NCI-H2227 treated with DMSO at 0.1 percent for 48 hours (cell line): Measurements from ENCODE around the gene PCDHB14.
"Not testable (repeated sequence)": the region's sequence is repeated elsewhere in the genome, so short reads cannot be mapped to it uniquely, and the experiment has no call there.

Source experiments
- DNase-seq: peaks from one replicate; lab custom pipeline; 2025; lab: John Stamatoyannopoulos, UW

PCDHB14 gene

DNA sequence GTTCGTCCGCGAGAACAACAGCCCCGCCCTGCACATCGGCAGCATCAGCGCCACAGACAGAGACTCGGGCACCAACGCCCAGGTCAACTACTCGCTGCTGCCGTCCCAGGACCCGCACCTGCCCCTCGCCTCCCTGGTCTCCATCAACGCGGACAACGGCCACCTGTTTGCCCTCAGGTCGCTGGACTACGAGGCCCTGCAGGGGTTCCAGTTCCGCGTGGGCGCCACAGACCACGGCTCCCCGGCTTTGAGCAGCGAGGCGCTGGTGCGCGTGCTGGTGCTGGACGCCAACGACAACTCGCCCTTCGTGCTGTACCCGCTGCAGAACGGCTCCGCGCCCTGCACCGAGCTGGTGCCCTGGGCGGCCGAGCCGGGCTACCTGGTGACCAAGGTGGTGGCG, 12.9 kb upstream of the PCDHB14 start:
- DNase-seq, result not testable (repeated sequence)

DNA sequence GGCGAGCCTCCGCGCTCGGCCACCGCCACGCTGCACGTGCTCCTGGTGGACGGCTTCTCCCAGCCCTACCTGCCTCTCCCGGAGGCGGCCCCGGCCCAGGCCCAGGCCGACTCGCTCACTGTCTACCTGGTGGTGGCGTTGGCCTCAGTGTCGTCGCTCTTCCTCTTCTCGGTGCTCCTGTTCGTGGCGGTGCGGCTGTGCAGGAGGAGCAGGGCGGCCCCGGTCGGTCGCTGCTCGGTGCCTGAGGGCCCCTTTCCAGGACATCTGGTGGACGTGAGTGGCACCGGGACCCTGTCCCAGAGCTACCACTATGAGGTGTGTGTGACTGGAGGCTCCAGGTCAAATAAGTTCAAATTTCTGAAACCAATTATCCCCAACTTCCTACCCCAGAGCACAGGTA, 12.3 kb upstream of the PCDHB14 start:
- DNase-seq, result not testable (repeated sequence)

DNA sequence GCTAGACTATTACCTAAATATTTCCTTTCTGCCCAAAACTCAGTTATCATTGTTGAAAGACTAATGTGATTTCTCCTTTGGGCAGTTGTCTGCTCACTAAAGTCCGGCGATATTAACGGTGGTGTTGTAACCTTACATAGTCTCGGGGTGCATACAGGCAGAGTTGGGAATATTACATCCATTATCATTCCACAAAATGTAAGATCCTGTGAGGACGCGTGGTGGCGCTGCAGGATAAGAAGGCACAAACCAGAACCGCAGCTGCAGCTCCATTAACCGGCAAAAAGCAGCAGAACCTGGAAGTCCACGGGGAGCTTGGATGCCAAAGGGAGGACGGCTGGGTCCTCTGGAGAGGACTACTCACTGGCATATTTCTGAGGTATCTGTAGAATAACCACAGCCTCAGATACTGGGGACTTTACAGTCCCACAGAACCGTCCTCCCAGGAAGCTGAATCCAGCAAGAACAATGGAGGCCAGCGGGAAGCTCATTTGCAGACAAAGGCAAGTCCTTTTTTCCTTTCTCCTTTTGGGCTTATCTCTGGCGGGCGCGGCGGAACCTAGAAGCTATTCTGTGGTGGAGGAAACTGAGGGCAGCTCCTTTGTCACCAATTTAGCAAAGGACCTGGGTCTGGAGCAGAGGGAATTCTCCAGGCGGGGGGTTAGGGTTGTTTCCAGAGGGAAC, 9.3 kb upstream of the PCDHB14 start, which contains the start of gene PCDHB13:
TSS of gene PCDHB13 (plus strand) at position 264 of the 684 bp plus-strand sequence. CDS start at position 469, 205 bp downstream.
- DNase-seq, result not testable (repeated sequence)

DNA sequence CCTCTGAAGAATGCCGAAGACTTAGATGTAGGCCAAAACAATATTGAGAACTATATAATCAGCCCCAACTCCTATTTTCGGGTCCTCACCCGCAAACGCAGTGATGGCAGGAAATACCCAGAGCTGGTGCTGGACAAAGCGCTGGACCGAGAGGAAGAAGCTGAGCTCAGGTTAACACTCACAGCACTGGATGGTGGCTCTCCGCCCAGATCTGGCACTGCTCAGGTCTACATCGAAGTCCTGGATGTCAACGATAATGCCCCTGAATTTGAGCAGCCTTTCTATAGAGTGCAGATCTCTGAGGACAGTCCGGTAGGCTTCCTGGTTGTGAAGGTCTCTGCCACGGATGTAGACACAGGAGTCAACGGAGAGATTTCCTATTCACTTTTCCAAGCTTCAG, 8.6 kb upstream of the PCDHB14 start:
- not testable (repeated sequence) for DNase-seq

DNA sequence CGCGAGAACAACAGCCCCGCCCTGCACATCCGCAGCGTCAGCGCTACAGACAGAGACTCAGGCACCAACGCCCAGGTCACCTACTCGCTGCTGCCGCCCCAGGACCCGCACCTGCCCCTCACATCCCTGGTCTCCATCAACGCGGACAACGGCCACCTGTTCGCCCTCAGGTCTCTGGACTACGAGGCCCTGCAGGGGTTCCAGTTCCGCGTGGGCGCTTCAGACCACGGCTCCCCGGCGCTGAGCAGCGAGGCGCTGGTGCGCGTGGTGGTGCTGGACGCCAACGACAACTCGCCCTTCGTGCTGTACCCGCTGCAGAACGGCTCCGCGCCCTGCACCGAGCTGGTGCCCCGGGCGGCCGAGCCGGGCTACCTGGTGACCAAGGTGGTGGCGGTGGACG, 7.6 kb upstream of the PCDHB14 start:
- DNase-seq, result not testable (repeated sequence)

DNA sequence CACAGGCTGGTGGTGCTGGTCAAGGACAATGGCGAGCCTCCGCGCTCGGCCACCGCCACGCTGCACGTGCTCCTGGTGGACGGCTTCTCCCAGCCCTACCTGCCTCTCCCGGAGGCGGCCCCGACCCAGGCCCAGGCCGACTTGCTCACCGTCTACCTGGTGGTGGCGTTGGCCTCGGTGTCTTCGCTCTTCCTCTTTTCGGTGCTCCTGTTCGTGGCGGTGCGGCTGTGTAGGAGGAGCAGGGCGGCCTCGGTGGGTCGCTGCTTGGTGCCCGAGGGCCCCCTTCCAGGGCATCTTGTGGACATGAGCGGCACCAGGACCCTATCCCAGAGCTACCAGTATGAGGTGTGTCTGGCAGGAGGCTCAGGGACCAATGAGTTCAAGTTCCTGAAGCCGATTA, 7.1 kb upstream of the PCDHB14 start:
- not testable (repeated sequence) for DNase-seq

DNA sequence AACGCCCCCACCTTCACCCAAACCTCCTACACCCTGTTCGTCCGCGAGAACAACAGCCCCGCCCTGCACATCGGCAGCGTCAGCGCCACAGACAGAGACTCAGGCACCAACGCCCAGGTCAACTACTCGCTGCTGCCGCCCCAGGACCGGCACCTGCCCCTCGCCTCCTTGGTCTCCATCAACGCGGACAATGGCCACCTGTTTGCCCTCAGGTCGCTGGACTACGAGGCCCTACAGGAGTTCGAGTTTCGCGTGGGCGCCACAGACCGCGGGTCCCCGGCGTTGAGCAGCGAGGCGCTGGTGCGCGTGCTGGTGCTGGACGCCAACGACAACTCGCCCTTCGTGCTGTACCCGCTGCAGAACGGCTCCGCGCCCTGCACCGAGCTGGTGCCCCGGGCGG, 1.7 kb downstream of the PCDHB14 start:
- not testable (repeated sequence) for DNase-seq

DNA sequence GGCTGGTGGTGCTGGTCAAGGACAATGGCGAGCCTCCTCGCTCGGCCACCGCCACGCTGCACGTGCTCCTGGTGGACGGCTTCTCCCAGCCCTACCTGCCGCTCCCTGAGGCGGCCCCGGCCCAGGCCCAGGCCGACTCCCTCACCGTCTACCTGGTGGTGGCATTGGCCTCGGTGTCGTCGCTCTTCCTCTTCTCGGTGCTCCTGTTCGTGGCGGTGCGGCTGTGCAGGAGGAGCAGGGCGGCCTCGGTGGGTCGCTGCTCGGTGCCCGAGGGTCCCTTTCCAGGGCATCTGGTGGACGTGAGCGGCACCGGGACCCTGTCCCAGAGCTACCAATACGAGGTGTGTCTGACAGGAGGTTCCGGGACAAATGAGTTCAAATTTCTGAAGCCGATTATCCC, 2.3 kb downstream of the PCDHB14 start:
- not testable (repeated sequence) for DNase-seq

DNA sequence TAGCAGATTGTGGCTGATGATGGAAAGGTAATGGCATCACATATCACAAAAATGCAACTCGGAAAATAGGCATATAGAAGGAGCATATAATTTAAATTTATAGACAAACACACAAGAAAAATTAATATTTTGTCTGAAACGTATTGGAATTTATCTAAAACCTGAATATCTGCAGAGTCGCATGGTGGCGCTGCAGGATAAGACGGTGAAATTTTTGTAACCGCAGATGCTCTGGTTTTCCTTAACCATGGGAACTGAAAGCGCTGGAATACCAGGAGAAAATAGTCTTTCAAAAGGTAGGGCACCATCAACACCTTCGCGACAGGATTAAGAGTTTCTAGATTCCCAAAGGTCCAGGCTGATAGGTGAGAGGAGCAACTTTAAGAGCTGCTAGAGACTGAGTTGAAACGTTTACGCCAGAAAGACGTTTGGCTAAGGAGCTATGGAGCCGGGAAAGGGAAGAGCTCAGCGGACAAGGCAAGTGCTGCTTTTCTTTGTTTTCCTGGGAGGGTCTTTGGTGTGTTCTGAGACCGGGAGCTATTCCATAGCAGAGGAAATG, 11.0 kb downstream of the PCDHB14 start:
- DNase-seq, result peak; percentile 21

DNA sequence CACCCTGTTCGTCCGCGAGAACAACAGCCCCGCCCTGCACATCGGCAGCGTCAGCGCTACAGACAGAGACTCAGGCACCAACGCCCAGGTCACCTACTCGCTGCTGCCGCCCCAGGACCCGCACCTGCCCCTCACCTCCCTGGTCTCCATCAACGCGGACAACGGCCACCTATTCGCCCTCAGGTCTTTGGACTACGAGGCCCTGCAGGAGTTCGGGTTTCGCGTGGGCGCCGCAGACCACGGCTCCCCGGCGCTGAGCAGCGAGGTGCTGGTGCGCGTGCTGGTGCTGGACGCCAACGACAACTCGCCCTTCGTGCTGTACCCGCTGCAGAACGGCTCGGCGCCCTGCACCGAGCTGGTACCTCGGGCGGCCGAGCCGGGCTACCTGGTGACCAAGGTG, 12.8 kb downstream of the PCDHB14 start:
- not testable (repeated sequence) for DNase-seq

DNA sequence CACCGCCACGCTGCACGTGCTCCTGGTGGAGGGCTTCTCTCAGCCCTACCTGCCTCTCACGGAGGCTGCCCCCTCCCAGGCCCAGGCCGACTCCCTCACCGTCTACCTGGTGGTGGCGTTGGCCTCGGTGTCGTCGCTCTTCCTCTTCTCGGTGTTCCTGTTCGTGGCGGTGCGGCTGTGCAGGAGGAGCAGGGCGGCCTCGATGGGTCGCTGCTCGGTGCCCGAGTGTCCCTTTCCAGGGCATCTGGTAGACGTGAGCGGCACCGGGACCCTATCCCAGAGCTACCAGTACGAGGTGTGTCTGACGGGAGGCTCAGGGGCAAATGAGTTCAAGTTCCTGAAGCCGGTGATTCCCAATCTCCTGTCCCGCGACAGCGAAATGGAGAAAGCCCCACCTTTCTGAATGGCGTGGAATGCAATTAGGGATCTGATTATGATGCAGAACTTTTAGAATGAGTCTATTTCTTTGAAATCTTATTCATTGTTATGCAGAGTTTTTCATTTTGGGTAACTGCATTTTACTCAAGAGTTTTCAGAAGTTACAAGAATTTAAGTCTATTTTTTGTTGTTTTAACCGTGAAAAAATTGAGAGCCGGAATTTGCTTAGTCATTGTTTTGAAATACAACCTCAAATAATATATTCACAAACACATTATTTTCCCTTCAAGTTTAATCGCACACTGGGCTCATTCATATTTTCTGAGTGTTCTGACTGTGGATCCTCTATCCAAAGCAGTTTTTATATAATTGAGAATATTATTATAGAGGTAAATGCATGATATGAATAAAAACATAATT, 13.6 kb downstream of the PCDHB14 start:
- DNase-seq, result no peak

DNA sequence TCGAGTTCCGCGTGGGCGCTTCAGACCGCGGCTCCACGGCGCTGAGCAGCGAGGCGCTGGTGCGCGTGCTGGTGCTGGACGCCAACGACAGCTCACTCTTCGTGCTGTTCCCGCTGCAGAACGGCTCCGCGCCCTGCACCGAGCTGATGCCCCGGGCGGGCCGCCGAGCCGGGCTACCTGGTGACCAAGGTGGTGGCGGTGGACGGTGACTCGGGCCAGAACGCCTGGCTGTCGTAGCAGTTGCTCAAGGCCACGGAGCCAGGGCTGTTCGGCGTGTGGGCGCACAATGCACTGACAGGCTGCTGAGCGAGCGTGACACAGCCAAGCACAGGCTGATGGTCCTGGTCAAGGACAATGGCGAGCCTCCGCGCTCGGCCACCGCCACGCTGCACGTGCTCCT, 18.4 kb downstream of the PCDHB14 start:
- DNase-seq, result no peak

DNA sequence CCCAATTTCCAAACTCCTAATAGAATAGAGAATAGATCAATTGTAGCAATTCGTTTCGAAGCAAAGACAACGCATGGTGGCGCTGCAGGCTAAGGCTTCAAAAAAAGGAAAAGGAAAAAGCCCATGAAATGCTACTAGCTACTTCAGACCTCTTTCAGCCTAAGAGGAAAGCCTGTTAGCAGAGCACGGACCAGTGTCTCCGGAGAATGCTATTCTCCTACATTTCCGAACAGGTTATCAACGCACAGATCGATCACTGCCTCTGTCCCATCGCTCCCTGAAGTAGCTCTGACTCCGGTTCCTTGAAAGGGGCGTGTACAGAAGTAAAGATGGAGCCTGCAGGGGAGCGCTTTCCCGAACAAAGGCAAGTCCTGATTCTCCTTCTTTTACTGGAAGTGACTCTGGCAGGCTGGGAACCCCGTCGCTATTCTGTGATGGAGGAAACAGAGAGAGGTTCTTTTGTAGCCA, 22.1 kb downstream of the PCDHB14 start, which contains the start of gene PCDHB15:
TSS of gene PCDHB15 (plus strand) at position 146 of the 468 bp plus-strand sequence. CDS start at position 330, 184 bp downstream.
- no peak for DNase-seq

DNA sequence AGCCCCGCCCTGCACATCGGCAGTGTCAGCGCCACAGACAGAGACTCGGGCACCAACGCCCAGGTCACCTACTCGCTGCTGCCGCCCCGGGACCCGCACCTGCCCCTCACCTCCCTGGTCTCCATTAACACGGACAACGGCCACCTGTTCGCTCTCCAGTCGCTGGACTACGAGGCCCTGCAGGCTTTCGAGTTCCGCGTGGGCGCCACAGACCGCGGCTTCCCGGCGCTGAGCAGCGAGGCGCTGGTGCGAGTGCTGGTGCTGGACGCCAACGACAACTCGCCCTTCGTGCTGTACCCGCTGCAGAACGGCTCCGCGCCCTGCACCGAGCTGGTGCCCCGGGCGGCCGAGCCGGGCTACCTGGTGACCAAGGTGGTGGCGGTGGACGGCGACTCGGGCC, 23.8 kb downstream of the PCDHB14 start:
- DNase-seq, result not testable (repeated sequence)

DNA sequence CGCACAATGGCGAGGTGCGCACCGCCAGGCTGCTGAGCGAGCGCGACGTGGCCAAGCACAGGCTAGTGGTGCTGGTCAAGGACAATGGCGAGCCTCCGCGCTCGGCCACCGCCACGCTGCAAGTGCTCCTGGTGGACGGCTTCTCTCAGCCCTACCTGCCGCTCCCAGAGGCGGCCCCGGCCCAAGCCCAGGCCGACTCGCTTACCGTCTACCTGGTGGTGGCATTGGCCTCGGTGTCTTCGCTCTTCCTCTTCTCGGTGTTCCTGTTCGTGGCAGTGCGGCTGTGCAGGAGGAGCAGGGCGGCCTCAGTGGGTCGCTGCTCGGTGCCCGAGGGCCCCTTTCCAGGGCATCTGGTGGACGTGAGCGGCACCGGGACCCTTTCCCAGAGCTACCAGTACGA, 24.3 kb downstream of the PCDHB14 start:
- not testable (repeated sequence) for DNase-seq

DNA sequence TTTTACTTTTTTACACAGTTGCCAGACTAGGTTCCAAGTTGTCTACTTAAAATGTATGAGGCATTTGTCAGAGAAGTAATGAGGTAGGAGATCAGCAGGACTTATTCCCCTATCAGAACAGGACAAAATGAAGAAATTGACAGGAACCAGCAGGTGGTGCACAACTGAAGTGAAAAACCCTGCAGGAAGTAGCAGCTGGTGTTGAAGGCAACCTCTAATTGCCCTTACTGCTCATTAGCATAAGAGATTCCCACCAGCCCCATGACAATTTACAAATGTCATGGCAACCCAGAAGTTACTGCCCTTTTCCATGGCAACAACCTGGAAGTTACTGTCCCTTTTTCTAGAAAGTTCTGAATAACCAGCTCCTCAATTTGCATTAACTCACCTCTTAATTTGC, 27.4 kb downstream of the PCDHB14 start:
- no peak for DNase-seq

DNA sequence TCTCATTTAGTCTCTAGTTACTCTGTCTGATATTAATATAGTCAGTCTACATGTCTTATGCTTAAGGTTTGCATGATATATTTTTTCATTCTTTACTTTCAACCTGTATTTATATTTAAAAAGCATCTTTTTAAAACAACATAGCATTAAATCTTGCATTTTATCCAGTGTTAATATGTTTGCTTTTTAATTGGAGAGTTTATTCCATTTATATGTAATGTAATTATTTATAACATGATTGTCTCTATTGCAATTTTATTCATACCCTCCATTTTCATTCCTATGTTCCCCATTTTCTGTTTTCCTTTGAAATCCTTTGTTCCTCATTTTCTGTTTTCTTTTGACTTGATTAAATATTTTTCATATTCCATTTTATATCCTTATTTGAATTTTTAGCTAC, 35.3 kb downstream of the PCDHB14 start:
- no peak for DNase-seq

DNA sequence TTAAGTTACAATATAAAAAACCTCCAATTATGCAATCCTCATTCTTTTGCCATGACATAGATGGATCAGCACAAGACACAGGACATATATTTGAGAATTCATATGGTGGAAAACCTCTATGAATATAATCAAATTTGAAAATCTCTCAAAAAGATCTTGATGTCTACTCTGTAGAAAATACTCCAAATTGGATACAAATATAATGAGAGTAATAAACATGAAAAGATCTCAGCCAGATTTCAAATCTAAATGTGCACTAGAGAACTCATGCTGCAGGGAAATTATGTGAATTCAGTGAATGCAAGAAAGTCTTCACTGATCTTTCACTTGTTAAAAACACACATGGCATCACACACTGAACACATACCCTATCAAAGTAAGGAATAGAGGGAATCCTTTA, 35.8 kb downstream of the PCDHB14 start:
- no peak for DNase-seq

DNA sequence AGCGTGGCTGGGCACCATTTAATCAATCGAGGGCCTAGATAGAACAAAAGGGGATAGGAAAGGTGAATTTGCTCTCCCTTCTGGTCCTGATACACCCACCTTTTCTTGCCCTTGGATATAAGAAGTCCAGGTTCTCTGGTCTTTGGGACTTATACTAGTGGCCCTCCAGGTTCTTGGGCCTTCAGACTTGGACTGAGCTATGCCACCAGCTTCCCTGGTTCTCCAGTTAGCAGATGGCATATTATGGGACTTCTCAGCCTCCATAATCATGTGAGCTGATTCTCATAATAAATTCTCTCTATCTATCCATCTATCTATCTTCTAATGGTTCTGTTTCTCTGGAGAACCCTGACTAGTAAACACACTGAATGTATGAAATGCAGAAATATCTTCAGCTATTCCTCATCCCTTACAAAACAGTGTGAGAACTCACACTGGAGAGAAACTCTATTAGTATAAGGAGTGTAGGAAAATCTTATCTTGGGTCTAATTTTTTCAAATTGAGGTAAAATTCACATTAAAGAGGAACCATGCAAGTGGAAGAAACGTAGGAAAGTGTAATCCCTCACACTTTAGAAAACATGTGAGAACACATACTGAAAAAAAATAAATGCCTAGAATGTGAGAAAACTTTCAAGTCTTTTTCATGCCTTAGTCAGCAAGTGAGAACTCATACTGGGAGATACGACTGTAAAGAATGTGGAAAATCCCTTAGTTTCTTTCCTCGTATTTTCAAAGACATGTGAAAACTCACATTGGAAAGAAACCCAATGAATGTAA, 37.5 kb downstream of the PCDHB14 start:
- DNase-seq, result no peak

DNA sequence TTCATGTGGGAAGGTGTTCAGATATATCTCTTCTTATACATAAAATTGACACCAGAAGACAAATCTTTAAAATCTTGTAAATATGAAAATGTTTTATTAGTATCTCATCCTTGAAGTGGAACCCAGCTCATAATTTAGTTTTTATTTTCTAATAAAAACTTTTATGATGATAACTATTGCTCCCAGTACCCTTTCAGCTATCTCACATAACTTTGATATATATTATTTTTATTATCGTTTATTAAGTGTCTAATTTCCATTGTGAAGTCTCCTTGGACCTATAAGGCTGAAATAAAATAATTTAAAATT, 38.0 kb downstream of the PCDHB14 start:
- no peak for DNase-seq

DNA sequence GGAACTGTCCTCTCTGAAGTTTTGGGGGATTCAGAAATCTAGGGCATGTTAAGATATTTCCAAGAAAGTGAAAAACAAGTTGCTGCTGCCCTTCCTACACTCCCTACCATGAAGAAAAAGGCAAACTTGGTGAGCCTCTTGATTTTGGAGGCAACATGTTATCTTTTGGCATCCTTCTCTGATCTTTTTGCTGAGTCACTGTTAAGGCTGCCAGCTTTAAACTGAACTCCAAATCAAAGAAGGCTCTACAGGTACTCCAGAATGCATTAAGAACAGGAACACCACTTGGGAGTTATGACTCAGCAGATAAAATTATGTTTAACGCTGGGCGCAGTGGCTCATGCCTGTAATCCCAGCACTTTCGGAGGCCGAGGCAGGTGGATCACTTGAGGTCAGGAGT, 46.1 kb downstream of the PCDHB14 start:
- DNase-seq, result no peak

DNA sequence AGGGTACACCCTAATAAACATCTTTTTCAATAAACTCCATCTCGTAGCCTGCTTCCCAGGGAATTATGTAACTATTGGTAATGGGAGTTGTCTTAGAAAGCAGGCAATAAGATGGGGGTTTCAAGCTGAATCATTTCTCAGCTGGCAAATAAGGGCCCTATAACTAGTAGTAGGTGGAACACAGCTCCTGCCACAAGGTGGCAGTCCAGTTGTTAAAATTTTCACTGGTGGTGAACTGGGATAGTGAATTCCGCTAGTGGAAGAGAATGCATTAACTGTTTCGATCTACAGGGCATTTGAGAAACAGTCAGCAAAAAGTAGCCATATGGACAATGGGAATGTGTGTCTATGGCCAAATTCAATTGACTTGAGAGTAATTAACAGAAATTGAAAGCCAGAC, 49.8 kb downstream of the PCDHB14 start:
- DNase-seq, result no peak
